OCI-LY7 (cell line): ENCODE data around the gene RSBN1L.

Source experiments
- EZH2phosphoT487 ChIP-seq: fragments of 200-600 bp; sonication (generic); IDR thresholded peaks from 2 replicates; pipeline ENCODE4 v1.6.1; 2018; ENCODE audit warnings: low read depth, borderline replicate concordance, mild to moderate bottlenecking, mixed run types, antibody characterized with exemption, low read length, moderate library complexity, mixed read lengths
- TF ChIP-seq, protein P1 (sequence below): fragments of 200-600 bp; sonication (generic); conservative IDR thresholded peaks from 2 replicates; pipeline ENCODE4 v1.5.1; 2014; ENCODE audit warnings: mild to moderate bottlenecking, antibody characterized with exemption, low read length, moderate library complexity, mixed read lengths

DNA sequence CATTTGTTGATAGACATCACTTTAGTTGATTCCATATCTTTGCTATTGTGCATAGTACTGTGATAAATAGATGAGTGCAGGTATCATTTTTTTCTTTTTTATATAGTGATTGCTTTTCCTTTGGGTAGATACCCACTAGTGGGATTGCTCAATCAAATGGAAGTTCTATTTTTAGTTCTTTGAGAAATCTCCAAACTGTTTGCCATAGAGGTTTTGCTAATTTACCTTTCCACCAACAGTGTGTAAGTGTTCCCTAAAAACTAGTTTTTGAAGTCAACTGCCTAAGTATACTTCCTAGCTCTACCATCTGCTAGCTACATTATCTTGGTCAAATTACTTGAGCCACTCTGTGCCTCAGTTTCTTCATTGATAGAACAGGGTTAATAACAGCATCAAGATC lies 31.5 kb upstream of the RSBN1L start:
- TF ChIP-seq, protein P1, sequence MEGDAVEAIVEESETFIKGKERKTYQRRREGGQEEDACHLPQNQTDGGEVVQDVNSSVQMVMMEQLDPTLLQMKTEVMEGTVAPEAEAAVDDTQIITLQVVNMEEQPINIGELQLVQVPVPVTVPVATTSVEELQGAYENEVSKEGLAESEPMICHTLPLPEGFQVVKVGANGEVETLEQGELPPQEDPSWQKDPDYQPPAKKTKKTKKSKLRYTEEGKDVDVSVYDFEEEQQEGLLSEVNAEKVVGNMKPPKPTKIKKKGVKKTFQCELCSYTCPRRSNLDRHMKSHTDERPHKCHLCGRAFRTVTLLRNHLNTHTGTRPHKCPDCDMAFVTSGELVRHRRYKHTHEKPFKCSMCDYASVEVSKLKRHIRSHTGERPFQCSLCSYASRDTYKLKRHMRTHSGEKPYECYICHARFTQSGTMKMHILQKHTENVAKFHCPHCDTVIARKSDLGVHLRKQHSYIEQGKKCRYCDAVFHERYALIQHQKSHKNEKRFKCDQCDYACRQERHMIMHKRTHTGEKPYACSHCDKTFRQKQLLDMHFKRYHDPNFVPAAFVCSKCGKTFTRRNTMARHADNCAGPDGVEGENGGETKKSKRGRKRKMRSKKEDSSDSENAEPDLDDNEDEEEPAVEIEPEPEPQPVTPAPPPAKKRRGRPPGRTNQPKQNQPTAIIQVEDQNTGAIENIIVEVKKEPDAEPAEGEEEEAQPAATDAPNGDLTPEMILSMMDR: no peak
- TF ChIP-seq EZH2phosphoT487: no peak
